ENCODE data around the gene PEX14. TPM values are rescaled to one million over a fixed set of nuclear protein-coding genes. Genes with fewer than 3 reads are reported as not detected.
A peak's percentile ranks its signal among the peaks of the same experiment; 100 is the strongest.

The PEX14 gene
- total and polyA plus RNA-seq, 5 donors from 2014 or later, result 3.5 to 22.4 (median 4.9) TPM

DNA sequence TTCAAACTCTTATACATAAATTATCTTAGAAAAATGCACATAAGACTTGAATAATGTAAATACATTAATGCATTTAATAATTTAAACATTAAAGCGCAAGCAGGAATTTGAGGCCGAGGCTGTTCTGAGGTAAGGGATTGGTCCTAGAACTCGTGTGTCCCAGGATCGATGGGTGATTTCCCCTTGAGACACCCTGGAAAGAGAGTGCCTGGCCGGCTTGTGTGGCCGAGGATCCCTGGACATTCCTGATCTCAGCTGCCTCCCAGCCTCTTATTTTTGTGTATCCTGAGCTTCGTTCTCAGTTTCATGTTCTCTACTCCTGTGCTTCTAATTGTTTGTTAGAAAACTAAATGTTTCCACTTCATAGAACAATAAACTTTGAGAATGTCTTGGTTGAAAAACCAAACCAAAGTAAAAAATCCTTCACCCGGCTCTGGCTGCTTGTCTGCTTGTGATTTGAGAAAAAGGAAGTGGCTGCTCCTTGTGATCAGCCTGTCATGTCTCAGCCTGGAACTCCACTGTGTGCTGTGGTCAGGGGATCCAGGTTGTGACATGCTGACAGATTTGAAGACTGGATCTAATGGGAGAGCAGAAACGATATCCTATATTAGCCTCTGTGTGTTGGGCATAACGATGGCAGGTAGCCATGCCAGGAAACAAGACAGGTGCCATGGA lies 40.7 kb downstream of the PEX14 start:
- DNase-seq, result no peak
- Mint-ChIP-seq H3K27ac (peak overlapping the region; percentile 77 to 88 (median 88)), H3K4me1 (peaks cover 30 to 82% (median 60%) of the 10 kb centered on the region in 4 donors), H3K4me3 (peak overlapping the region in 3 of 4 donors; percentile 6 to 20 (median 14)), H3K9me3 (no peaks in the 10 kb centered on the region), H3K36me3 (peaks cover 16% of the 10 kb centered on the region), H3K27me3 (no peaks in the 10 kb centered on the region)
- H3K4me1 ChIP-seq (ENCODE audit: control insufficient read depth, insufficient read depth, low read length, poor library complexity, severe bottlenecking), result peaks cover 58% of the 10 kb centered on the region
- H3K27ac ChIP-seq (ENCODE audit: insufficient read depth, low read length, poor library complexity, severe bottlenecking), result peak overlapping the region; percentile 35
- H3K36me3 ChIP-seq (ENCODE audit: control insufficient read depth, insufficient read depth, low read length), result peaks cover 1% of the 10 kb centered on the region
- no peaks in the 10 kb centered on the region for H3K9me3 ChIP-seq (ENCODE audit: control insufficient read depth in 2 of 2, low read length in 2 of 2)
- ATAC-seq (ENCODE audit: low read depth in 2 of 2), result no peak
- H3K27me3 ChIP-seq (ENCODE audit: control insufficient read depth, insufficient read depth, low read length), result no peaks in the 10 kb centered on the region
- peak overlapping the region; percentile 14 for H3K4me3 ChIP-seq (ENCODE audit: low read depth, low read length)

DNA sequence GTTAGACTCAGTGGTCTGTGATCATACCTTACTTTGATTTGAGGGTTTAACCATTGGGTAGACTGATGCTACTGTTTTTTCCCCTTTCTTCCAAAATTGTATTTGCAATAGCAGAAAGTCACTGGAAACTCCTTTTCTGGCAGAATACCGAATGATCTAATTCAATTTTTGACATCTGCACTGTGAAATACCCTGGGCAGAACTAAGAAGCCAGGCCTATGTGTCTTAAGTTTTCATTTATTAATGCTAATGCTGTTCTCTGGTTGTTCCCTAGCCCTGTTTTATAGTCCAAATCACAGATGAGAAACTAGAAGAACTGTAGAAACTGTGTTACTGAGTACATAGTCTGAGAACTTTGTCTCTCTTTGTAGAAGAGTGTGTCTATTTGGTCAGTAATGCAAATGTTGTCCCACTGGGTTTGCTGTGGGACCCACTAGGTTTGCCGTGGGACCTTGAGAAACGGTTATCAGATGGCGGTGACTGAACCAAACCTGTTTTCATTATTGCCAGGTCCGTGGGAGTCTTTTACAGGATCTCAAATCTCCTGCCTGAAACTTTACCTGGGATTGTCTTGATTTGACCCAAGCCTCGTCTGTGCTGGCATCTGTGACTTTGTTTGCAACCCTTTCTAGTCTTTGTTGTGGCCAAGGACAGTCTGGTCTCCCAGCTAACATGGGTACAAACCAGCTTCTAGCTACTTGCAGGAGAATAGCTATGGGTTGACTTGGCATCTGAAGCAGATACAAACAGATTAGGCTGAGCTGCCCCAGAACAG lies 41.4 kb downstream of the PEX14 start:
- peak overlapping the region in 2 of 3 donors; percentile 77 to 88 for H3K27ac Mint-ChIP-seq

DNA sequence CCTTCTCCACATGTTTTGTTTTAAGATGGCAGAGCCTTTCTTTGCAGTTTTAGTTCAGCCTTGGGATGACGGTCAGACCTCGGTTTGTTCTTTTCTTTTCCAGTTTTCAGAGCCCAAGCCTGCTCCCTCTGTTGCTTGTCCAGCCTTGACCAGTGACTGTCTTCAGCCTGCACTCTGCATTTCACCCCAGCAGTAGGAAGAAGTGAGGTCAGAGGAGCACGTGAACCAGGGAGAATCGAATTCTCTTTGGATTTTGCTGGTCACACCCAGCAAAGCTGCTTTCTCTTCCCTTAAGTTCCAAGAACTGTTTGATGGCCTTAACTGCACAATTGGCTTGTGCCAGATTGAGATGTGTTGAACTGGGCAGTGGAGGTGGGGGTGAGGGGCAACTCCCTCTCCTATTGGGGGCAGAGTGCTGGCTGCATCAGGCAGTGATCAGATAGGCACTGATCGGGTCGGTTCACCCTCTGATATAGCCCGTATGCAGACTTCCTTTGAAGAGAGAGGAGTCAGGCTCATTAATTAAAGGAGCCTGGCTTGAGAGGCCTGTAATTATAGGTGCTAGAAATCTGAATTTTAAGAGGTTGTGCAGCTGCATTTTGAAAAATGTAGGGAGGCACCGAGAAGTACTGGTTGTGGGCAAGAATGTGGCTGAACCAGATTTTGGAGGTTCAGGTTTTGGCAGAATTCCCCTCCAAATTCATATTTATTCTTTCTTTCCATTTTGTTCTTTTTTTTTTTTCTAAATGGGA lies 42.4 kb downstream of the PEX14 start:
- Mint-ChIP-seq H3K27me3 (no peaks in the 10 kb centered on the region), H3K36me3 (peaks cover 22% of the 10 kb centered on the region), H3K4me3 (peak overlapping the region in 3 of 4 donors; percentile 49 to 63 (median 56)), H3K4me1 (peaks cover 32 to 74% (median 55%) of the 10 kb centered on the region in 4 donors), H3K9me3 (no peaks in the 10 kb centered on the region), H3K27ac (peak overlapping the region; percentile 58 to 94 (median 59))
- H3K4me3 ChIP-seq (ENCODE audit: low read depth, low read length), result no peak overlapping the region
- no peaks in the 10 kb centered on the region for H3K9me3 ChIP-seq (ENCODE audit: control insufficient read depth in 2 of 2, low read length in 2 of 2)
- DNase-seq, result no peak
- no peak overlapping the region for H3K27ac ChIP-seq (ENCODE audit: insufficient read depth, low read length, poor library complexity, severe bottlenecking)
- peaks cover 44% of the 10 kb centered on the region for H3K4me1 ChIP-seq (ENCODE audit: control insufficient read depth, insufficient read depth, low read length, poor library complexity, severe bottlenecking)
- peaks cover 4% of the 10 kb centered on the region for H3K36me3 ChIP-seq (ENCODE audit: control insufficient read depth, insufficient read depth, low read length)
- H3K27me3 ChIP-seq (ENCODE audit: control insufficient read depth, insufficient read depth, low read length), result no peaks in the 10 kb centered on the region
- no peak for ATAC-seq (ENCODE audit: low read depth in 2 of 2)

More for the DNA sequence above, 41.4 kb downstream of the PEX14 start:
- Mint-ChIP-seq H3K9me3 (no peaks in the 10 kb centered on the region), H3K36me3 (peaks cover 21% of the 10 kb centered on the region), H3K27me3 (no peaks in the 10 kb centered on the region), H3K4me3 (peak overlapping the region in 3 of 4 donors; percentile 20 to 34 (median 23)), H3K4me1 (peaks cover 30 to 79% (median 55%) of the 10 kb centered on the region in 4 donors)
- H3K36me3 ChIP-seq (ENCODE audit: control insufficient read depth, insufficient read depth, low read length), result peaks cover 4% of the 10 kb centered on the region
- H3K27me3 ChIP-seq (ENCODE audit: control insufficient read depth, insufficient read depth, low read length), result no peaks in the 10 kb centered on the region
- DNase-seq (no peak), ATAC-seq (ENCODE audit: low read depth in 2 of 2) (no peak)
- peaks cover 54% of the 10 kb centered on the region for H3K4me1 ChIP-seq (ENCODE audit: control insufficient read depth, insufficient read depth, low read length, poor library complexity, severe bottlenecking)
- no peak overlapping the region for H3K27ac ChIP-seq (ENCODE audit: insufficient read depth, low read length, poor library complexity, severe bottlenecking)
- H3K9me3 ChIP-seq (ENCODE audit: control insufficient read depth in 2 of 2, low read length in 2 of 2), result no peaks in the 10 kb centered on the region
- H3K4me3 ChIP-seq (ENCODE audit: low read depth, low read length), result peak overlapping the region; percentile 14

- no peaks in the 10 kb centered on the region for H3K27me3 ChIP-seq (ENCODE audit: control insufficient read depth, insufficient read depth, low read length)
- no peak overlapping the region for H3K4me3 ChIP-seq (ENCODE audit: low read depth, low read length)
- no peak overlapping the region for H3K27ac ChIP-seq (ENCODE audit: insufficient read depth, low read length, poor library complexity, severe bottlenecking)
- no peaks in the 10 kb centered on the region for H3K9me3 ChIP-seq (ENCODE audit: control insufficient read depth in 2 of 2, low read length in 2 of 2)
- no peak overlapping the region for H3K4me3 Mint-ChIP-seq
- no peak for DNase-seq
- H3K4me1 ChIP-seq (ENCODE audit: control insufficient read depth, insufficient read depth, low read length, poor library complexity, severe bottlenecking), result peaks cover 39% of the 10 kb centered on the region
- peaks cover 37 to 71% (median 56%) of the 10 kb centered on the region in 4 donors for H3K4me1 Mint-ChIP-seq
- H3K36me3 ChIP-seq (ENCODE audit: control insufficient read depth, insufficient read depth, low read length), result peaks cover 4% of the 10 kb centered on the region
- peaks cover 22% of the 10 kb centered on the region for H3K36me3 Mint-ChIP-seq
- H3K9me3 Mint-ChIP-seq, result no peaks in the 10 kb centered on the region
- no peaks in the 10 kb centered on the region for H3K27me3 Mint-ChIP-seq
- ATAC-seq (ENCODE audit: low read depth in 2 of 2), result no peak
- peak overlapping the region in 1 of 3 donors; percentile 58 for H3K27ac Mint-ChIP-seq
Measured at GRCh38 chr1:10517677-10517982, 42.9 kb downstream of the PEX14 start.

DNA sequence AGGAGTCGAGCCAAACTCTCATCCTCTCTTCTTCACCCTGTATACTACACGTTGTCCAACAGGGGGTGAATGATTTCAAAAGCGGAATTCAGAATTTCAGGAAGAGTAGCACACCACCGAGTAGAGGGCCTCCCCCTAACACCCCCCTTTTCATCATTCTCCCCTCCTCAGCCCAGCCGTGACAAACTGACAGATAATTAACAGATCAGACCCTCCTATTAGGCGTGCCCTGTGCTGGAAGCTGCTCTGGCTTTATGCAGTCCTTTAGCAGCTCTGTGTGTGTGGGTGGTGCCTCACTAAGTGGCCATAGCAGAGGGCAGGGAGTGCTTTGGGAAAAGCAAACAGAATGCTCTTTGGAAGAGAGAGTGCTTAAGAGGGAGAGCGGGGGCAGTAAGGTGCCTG lies 44.3 kb downstream of the PEX14 start:
- ATAC-seq (ENCODE audit: low read depth in 2 of 2) (no peak), DNase-seq (no peak)
- Histone ChIP-seq H3K36me3 (ENCODE audit: control insufficient read depth, insufficient read depth, low read length) (peaks cover 4% of the 10 kb centered on the region), H3K27me3 (ENCODE audit: control insufficient read depth, insufficient read depth, low read length) (no peaks in the 10 kb centered on the region), H3K9me3 (ENCODE audit: control insufficient read depth in 2 of 2, low read length in 2 of 2) (no peaks in the 10 kb centered on the region), H3K4me1 (ENCODE audit: control insufficient read depth, insufficient read depth, low read length, poor library complexity, severe bottlenecking) (peaks cover 25% of the 10 kb centered on the region), H3K4me3 (ENCODE audit: low read depth, low read length) (no peak overlapping the region), H3K27ac (ENCODE audit: insufficient read depth, low read length, poor library complexity, severe bottlenecking) (no peak overlapping the region)
- H3K27me3 Mint-ChIP-seq, result no peaks in the 10 kb centered on the region
- no peak overlapping the region for H3K27ac Mint-ChIP-seq
- H3K9me3 Mint-ChIP-seq, result no peaks in the 10 kb centered on the region
- H3K4me3 Mint-ChIP-seq, result no peak overlapping the region
- peaks cover 27 to 61% (median 48%) of the 10 kb centered on the region in 4 donors for H3K4me1 Mint-ChIP-seq
- peaks cover 22% of the 10 kb centered on the region for H3K36me3 Mint-ChIP-seq

GRCh38 chr1:10520497-10520896 lies 45.7 kb downstream of the PEX14 start:
- H3K36me3 ChIP-seq (ENCODE audit: control insufficient read depth, insufficient read depth, low read length), result peaks cover 7% of the 10 kb centered on the region
- peak overlapping the region in 1 of 3 donors; percentile 48 for H3K27ac Mint-ChIP-seq
- no peaks in the 10 kb centered on the region for H3K9me3 Mint-ChIP-seq
- no peaks in the 10 kb centered on the region for H3K9me3 ChIP-seq (ENCODE audit: control insufficient read depth in 2 of 2, low read length in 2 of 2)
- peaks cover 10% of the 10 kb centered on the region for H3K4me1 ChIP-seq (ENCODE audit: control insufficient read depth, insufficient read depth, low read length, poor library complexity, severe bottlenecking)
- no peak for DNase-seq
- ATAC-seq (ENCODE audit: low read depth in 2 of 2), result no peak
- H3K4me3 ChIP-seq (ENCODE audit: low read depth, low read length), result no peak overlapping the region
- H3K27me3 Mint-ChIP-seq, result no peaks in the 10 kb centered on the region
- H3K36me3 Mint-ChIP-seq, result peaks cover 22% of the 10 kb centered on the region
- no peak overlapping the region for H3K27ac ChIP-seq (ENCODE audit: insufficient read depth, low read length, poor library complexity, severe bottlenecking)
- H3K4me3 Mint-ChIP-seq, result no peak overlapping the region
- H3K27me3 ChIP-seq (ENCODE audit: control insufficient read depth, insufficient read depth, low read length), result no peaks in the 10 kb centered on the region
- H3K4me1 Mint-ChIP-seq, result peaks cover 28 to 54% (median 45%) of the 10 kb centered on the region in 4 donors

DNA sequence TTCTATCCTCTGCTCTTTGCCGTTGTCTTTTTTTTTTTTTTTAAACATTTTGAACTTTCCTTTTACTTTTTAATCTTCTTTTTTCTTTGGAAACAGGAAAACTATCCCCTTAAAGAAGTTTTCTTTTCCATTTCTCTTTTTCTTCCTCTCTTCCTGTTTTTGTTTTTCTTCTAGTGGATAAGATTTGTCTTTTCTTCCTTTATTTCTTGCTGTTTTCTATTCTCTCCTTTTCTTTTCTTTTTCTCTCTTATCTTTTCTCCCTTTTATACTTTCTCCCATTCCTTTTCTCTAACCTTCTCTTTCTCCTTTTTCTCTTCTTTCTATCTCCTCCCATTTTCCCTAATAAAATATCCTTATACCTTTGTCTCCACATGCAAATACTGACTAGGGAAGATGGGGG lies 46.2 kb downstream of the PEX14 start:
- no peak overlapping the region for H3K4me3 Mint-ChIP-seq
- Histone ChIP-seq H3K9me3 (ENCODE audit: control insufficient read depth in 2 of 2, low read length in 2 of 2) (no peaks in the 10 kb centered on the region), H3K27ac (ENCODE audit: insufficient read depth, low read length, poor library complexity, severe bottlenecking) (no peak overlapping the region), H3K4me1 (ENCODE audit: control insufficient read depth, insufficient read depth, low read length, poor library complexity, severe bottlenecking) (peaks cover 6% of the 10 kb centered on the region), H3K27me3 (ENCODE audit: control insufficient read depth, insufficient read depth, low read length) (no peaks in the 10 kb centered on the region), H3K36me3 (ENCODE audit: control insufficient read depth, insufficient read depth, low read length) (peaks cover 7% of the 10 kb centered on the region), H3K4me3 (ENCODE audit: low read depth, low read length) (no peak overlapping the region)
- peak overlapping the region; percentile 48 to 63 (median 52) for H3K27ac Mint-ChIP-seq
- ATAC-seq (ENCODE audit: low read depth in 2 of 2) (no peak), DNase-seq (no peak)
- no peaks in the 10 kb centered on the region for H3K27me3 Mint-ChIP-seq
- H3K4me1 Mint-ChIP-seq, result peaks cover 24 to 49% (median 40%) of the 10 kb centered on the region in 4 donors
- peaks cover 22% of the 10 kb centered on the region for H3K36me3 Mint-ChIP-seq
- no peaks in the 10 kb centered on the region for H3K9me3 Mint-ChIP-seq

Data from CD4-positive, CD25-positive, alpha-beta regulatory T cell (primary cell).